NCI-H2171 (cell line): ENCODE measurements around the gene TPGS1.

Experiments
- DNase-seq: peaks from one replicate; lab custom pipeline; 2025; lab: John Stamatoyannopoulos, UW

TPGS1 gene

DNA sequence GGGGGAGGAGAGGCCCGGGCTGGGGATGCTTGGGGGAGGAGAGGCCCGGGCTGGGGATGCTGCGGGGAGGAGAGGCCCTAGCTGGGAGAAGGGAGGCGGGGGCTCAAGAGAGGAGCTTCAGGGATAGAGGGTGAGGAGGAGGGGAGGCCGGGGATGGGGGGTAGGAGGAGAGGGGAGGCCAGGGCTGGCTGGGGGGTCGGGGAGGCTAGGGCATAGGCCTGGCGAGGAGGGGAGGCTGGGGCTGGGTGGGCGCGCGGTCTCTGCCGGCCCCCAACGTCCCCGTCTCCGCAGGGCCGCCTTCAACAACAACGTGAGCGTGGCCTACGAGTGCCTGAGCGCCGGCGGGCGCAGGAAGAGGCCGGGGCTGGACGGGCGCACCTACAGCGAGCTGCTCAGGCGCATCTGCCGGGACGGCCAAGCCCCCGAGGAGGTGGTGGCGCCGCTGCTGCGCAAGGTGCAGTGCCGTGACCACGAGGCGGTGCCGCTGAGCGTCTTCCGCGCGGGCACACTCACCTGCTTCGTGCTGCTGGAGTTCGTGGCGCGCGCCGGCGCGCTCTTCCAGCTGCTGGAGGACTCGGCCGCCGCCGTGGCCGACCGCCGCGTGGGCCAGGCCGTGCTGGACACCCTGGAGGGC is 11.4 kb downstream of the TPGS1 start:
- no peak for DNase-seq

- no peak for DNase-seq
These were observed 12.2 kb downstream of the TPGS1 start for GRCh38 chr19:519449-519865.

- DNase-seq: no peak
These were observed 15.4 kb downstream of the TPGS1 start for GRCh38 chr19:522726-523125.

DNA sequence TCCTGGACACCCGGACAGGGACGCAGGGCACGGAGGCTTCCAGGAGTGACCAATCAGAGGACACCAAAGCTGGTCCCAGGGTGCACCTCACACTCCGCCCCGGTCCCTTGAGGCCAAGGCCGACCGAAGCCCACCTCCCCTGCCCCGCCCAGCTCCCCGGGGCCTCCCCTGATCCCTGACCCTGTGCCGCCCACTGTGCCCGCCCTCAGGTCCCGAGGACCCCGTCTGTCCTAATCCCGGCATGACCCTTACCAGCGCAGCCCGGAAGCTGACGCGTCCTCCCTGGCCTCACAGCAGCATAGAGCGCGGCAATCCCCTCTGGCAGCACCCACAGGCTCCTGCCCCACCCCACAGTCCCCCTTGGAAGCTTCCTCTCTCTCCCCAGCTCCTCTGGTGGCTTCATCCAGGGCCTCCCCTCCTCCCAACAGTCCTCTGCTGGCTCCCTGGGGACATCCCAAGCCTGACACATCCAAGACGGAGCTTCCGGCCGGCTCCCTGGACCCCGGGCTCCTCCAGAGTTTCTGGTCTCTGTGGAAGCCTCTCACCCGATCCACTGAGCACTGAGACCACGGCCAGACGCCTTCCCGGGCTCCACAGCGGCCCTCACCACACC is 16.9 kb downstream of the TPGS1 start:
- no peak for DNase-seq

DNA sequence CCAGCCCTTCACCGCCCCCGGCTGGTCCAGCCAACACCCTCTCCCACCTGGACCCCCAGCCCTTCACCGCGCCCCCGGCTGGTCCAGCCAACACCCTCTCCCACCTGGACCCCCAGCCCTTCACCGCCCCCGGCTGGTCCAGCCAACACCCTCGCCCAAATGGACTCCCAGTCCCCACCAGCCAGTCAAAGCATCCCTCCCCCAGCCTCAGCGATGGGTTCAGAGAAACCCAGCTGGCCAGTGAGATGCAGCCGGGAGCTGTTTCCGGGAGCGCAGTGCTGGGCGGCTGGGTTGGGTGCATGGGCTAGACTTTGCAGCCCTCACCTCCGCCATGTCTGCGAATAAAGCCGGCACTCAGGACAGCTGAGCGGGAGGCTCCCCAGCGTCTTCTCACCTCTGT is 17.7 kb downstream of the TPGS1 start:
- no peak for DNase-seq

DNA sequence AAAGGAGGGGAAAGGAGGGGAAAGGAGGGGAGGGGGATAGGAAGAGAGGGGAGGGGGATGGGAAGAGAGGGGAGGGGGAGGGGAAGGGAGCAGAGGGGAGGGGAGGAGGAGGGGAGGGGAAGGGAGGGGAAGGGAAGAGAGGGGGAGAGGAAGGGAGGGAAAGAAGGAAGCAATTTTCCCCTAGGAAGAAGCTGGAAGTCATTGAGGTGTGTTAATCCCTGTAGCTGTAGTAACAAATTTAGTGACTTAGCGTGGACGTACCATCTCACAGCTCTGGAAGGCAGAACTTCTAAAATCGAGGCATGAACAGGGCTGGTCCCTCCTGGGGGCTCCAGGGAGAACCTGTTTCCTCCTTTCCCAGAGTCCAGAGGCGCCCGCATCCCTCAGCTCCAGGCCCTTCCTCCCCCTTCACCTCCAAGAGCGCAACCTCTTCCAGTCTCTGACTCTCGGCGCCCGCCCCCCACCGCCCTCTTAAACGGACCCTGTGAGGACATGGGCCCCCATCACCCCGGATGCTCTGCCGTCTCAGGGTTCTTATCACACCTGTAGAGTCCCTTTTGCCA is 18.6 kb downstream of the TPGS1 start:
- DNase-seq: no peak

DNA sequence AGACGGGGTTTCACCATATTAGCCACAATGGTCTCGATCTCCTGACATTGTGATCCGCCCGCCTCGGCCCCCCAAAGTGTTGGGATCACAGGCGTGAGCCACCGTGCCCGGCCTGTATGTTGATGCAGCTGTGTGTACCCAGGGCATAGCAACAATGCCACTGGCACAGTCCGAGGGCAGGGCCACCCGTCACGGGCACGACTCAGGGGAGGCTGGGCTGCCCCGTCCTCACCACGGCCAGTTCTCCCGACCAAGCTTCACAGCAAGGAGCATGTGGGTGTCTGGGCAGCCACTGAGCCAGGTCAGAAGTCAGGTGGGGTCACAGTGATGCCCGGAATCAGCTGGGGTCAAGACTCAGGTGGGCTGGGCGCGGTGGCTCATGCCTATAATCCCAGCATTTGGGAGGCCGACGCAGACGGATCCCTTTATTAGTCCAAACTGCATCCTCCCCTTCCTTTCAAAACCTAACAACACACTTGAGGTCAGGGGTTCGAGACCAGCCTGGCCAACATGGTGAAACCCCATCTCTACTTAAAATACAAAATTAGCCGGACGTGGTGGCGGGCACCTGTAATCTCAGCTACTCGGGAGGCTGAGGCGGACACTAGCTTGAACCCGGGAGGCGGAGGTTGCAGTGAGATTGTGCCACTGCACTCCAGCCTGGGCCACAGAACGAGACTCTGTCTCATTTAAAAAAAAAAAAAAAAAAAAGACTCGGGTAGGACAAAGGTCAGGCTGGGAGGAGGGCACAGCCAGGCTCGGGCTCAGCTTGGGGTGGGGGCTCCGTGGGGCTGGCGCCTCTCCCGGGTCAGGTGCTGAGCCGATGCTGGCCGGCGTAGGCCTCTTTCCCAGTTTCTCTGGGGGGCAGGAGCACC is 23.1 kb downstream of the TPGS1 start:
- DNase-seq: no peak

GRCh38 chr19:531009-531752 is 23.9 kb downstream of the TPGS1 start:
- DNase-seq: peak; percentile 87

GRCh38 chr19:531753-532560 is 24.7 kb downstream of the TPGS1 start, which contains the start of gene CDC34:
Gene CDC34, plus strand, starts transcription at chr19:531760. Its CDS starts 172 bp downstream, at chr19:531932.
- no peak for DNase-seq

- no peak for DNase-seq
These were observed 25.5 kb downstream of the TPGS1 start for GRCh38 chr19:532561-533363.

- DNase-seq: no peak
These were observed 26.2 kb downstream of the TPGS1 start for GRCh38 chr19:533364-534058.

DNA sequence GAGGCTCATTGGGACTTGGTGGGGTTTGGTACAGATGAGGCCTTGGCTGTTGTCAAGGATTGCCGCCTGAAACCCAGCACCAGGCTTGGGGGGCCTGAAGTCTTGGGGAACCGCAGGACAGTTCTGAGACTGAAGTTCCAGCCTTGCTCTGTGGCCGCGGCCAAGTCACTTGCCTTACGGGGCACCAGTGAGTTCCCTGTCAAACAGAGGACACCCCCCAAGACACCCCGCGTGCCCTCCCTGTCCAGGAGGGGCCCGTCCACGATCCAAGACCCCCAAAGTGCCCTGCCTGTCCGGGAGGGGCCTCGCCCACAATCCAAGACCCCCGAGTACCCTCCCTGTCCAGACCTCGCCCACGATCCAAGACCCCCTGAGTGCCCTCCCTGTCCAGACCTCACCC is 26.8 kb downstream of the TPGS1 start:
- no peak for DNase-seq

DNA sequence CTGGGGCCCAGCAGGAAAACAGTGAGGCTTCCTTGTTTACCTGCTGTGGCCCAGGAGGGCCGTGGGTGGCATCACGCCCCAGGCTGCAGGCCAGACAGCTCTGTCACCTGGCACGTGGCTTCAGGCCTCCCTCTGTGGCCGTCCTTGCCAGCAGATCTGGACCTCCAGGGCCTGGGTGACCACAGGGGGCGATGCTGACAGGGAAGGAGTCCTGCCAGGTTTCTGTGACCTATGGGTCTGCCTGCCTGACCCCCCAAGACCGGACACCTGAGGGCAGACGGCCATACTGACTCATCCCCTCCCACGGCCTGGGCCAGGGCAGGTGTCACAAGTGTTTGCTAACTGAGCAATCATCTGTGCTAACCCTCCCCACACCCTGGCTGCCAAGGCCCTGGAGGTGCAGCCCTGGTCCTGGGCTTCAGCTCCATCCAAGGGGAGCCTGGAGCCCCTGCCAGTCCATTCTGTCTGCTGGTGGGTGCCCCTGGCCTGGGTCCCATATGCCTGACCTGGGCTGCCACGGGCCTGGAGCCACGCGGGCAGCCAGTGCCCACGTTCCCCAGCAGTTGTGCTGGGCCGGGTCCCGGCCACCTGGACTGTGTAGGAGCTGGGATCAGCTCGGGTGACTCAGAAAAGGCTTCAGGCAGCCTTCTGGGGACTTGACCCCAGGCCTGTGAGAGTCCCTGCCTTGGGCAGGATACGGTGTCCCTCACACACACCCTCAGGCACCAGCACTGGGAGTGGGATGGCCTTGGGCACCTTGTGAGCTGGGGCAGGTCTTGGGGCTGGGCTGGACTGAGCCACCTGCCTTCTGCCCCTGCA is 27.9 kb downstream of the TPGS1 start:
- no peak for DNase-seq

- no peak for DNase-seq
These were observed 29.0 kb downstream of the TPGS1 start for GRCh38 chr19:536031-536880.

- no peak for DNase-seq
These were observed 29.6 kb downstream of the TPGS1 start for GRCh38 chr19:536881-537404.

- DNase-seq: no peak
These were observed 31.5 kb downstream of the TPGS1 start for GRCh38 chr19:538641-539428.
